WERI-Rb-1 (cell line): Measurements from ENCODE around the gene MRGPRG.
A peak's percentile ranks its signal among the peaks of the same experiment; 100 is the strongest.

ENCODE experiments used
- DNase-seq: peaks from one replicate; pipeline ENCODE4 v3.0.0-alpha.2; 2020
- H3K27ac ChIP-seq: fragments of 250-450 bp; sonication (Bioruptor Pico); 2 replicates; pipeline ENCODE4 v1.5.1; 2020; ENCODE audit warnings: mild to moderate bottlenecking, moderate library complexity
- H3K27me3 ChIP-seq: fragments of 250-450 bp; sonication (Bioruptor Pico); 2 replicates; pipeline ENCODE4 v1.5.1; 2021; ENCODE audit warnings: mild to moderate bottlenecking, low read depth, moderate library complexity; ENCODE audit not compliant: insufficient read depth, severe bottlenecking
- H3K36me3 ChIP-seq: fragments of 250-450 bp; sonication (Bioruptor Pico); 2 replicates; pipeline ENCODE4 v1.5.1; 2020; ENCODE audit warnings: mild to moderate bottlenecking, moderate library complexity
- H3K4me3 ChIP-seq: 2 replicates; pipeline ENCODE4 v1.5.1; 2011; ENCODE audit warnings: low read depth, mild to moderate bottlenecking, control low read depth, low read length
- H3K9me3 ChIP-seq: fragments of 250-450 bp; sonication (Bioruptor Pico); 2 replicates; pipeline ENCODE4 v1.5.1; 2021; ENCODE audit warnings: mild to moderate bottlenecking, moderate library complexity; ENCODE audit not compliant: severe bottlenecking
- TF ChIP-seq, protein P1 (sequence below): IDR thresholded peaks from 2 replicates; pipeline ENCODE4 v1.5.1; 2011; ENCODE audit warnings: low read depth, mild to moderate bottlenecking, control low read depth, inconsistent platforms, low read length

Gene MRGPRG

GRCh38 chr11:3197044-3197695 is 21.4 kb downstream of the MRGPRG start:
- H3K36me3 ChIP-seq: no peaks in the 10 kb centered on the region

DNA sequence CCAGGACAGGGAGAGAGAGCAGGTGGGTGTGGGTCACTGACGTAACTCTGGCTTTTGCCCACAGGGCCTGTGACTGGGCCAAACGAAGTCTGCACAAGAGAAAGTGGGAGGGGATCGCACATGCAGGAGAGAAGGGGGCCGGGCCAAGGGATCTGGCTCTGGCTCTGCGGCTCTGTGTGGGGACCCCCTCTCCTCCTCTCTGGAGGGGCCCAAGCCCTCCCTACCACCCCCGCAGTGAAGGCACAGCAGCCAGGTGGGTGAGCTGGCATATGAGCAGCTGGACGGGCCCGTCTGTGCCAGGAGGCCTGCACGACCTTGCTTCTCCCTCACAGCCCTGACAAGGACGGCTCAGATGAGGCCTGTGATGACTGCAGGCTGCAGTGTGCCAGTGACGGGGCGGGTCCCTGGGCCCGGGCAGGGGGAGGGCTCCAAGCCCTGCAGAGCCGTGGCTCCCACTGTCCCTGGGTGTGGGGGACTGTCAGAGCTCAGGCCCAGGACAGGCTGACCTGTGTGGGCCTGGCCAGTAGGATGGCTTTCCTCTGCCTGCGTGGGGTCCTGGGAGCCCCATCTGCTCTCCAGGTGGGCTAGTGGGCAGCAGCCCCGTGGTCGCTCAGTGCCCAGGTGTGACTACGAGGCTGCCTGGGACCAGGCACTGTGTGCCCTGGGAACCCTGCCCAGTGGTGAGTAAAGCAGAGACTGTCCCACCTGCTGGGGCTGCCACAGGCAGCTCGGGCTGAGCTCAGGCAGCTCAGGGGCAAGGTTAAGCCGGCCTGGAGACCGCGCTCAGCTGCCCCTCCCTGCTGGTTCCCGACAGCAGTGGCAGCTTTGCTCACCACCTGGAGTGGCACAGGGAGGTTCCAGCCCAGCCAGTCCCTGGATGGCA is 22.2 kb downstream of the MRGPRG start:
- H3K27ac ChIP-seq: no peak overlapping the region
- DNase-seq: peak; percentile 67
- H3K4me3 ChIP-seq: no peak overlapping the region
- TF ChIP-seq, protein P1, sequence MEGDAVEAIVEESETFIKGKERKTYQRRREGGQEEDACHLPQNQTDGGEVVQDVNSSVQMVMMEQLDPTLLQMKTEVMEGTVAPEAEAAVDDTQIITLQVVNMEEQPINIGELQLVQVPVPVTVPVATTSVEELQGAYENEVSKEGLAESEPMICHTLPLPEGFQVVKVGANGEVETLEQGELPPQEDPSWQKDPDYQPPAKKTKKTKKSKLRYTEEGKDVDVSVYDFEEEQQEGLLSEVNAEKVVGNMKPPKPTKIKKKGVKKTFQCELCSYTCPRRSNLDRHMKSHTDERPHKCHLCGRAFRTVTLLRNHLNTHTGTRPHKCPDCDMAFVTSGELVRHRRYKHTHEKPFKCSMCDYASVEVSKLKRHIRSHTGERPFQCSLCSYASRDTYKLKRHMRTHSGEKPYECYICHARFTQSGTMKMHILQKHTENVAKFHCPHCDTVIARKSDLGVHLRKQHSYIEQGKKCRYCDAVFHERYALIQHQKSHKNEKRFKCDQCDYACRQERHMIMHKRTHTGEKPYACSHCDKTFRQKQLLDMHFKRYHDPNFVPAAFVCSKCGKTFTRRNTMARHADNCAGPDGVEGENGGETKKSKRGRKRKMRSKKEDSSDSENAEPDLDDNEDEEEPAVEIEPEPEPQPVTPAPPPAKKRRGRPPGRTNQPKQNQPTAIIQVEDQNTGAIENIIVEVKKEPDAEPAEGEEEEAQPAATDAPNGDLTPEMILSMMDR: 0 out of 2 replicates have a peak, but pooled peaks have one; percentile 13
- no peaks in the 10 kb centered on the region for H3K27me3 ChIP-seq
- H3K36me3 ChIP-seq: no peaks in the 10 kb centered on the region
- H3K9me3 ChIP-seq: no peaks in the 10 kb centered on the region

More at GRCh38 chr11:3197044-3197695, 21.4 kb downstream of the MRGPRG start:
- H3K9me3 ChIP-seq: no peaks in the 10 kb centered on the region
- H3K27ac ChIP-seq: no peak overlapping the region
- DNase-seq: no peak
- TF ChIP-seq, protein P1: no peak
- no peak overlapping the region for H3K4me3 ChIP-seq
- no peaks in the 10 kb centered on the region for H3K27me3 ChIP-seq

DNA sequence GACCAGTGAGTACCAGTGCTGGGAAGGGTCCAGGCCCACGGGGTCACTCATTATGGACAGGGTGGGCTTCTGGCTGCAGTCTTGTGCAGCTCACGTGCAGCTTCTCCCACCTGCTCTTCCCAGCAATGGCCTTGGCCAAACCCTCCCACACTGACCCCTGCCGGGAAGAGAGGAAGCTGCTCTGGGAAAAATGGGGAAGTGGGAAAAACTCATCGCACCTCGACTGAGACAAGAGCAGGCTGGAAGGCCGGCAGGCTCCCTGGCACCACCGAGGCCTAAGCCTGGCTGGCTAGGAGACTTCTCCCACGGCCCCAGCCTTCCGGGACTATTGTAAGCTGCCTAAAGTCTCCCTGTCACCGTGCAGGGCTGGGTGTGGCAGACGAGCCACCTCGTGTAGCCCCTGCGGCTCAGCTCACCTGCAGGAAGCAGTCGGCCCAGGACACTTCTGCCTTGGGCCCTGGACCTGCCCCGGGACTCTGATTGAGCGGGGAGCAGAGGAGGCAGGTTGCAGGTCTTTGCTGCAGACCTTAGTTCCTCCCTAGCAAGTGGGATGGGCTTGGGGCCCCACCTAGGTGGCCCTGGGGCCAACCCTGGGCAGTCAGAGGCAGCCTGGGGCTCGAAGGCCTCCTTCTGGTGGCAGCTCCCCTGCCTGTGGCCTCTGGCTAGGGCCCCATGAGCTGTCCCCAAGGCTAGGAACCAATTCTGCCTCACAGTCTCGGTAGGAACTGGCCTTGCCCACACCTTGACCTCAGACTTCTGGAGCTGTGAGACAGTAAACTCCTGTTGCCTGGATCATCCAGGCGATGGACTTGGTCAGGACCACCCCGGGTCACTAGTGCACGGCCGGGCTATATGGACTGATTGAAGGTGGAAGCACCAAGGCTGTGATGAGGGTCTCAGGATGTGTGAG is 23.1 kb downstream of the MRGPRG start:
- no peak overlapping the region for H3K4me3 ChIP-seq
- H3K9me3 ChIP-seq: no peaks in the 10 kb centered on the region
- DNase-seq: peak; percentile 60

DNA sequence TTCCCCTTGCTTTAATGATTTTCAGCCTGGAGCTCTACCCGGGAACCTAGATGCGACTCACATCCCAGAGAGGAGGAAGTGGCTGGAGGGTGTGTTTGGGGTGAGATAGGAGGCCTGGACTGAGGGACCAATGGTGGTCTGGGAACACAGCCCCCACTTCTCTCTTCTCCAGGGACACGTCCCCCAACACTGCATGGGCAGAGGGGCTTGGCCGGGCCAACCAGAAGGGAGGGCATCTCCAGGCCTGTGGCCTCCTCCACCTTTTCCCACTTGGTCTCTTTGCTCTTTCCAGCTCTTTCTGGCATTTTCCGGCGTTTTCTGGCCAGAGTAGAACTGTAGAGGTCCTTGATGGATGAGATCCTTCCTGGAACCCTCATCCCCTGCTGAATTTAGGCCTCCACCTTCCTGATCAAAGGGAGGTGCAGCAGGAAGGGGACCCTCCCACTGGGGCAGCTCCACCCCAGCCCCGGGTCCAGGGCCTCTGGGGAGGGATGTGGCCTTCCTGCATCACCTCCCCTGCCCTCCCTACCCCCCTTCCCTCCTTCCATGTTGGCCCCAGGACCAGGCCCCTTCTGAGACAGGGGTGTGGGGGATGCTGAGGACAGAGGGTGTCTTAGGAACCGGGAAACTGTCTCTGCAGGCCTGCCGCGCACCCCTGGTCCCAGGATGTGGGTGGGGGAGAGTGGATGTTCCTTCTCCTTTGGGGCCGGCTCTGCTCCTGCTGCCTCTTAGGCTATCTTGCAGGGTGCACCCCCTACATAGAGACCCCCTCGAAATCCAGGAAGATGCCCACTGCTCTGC is 24.4 kb downstream of the MRGPRG start:
- no peak for DNase-seq
- H3K27ac ChIP-seq: no peak overlapping the region
- H3K4me3 ChIP-seq: no peak overlapping the region
- no peaks in the 10 kb centered on the region for H3K9me3 ChIP-seq
- no peaks in the 10 kb centered on the region for H3K36me3 ChIP-seq
- no peaks in the 10 kb centered on the region for H3K27me3 ChIP-seq
- TF ChIP-seq, protein P1: no peak

More for the DNA sequence above, 23.1 kb downstream of the MRGPRG start:
- Histone ChIP-seq H3K27me3 (no peaks in the 10 kb centered on the region), H3K36me3 (no peaks in the 10 kb centered on the region), H3K27ac (no peak overlapping the region)
- TF ChIP-seq, protein P1: peak; percentile 73
